ENCODE measurements around the gene TDP1.

DNA sequence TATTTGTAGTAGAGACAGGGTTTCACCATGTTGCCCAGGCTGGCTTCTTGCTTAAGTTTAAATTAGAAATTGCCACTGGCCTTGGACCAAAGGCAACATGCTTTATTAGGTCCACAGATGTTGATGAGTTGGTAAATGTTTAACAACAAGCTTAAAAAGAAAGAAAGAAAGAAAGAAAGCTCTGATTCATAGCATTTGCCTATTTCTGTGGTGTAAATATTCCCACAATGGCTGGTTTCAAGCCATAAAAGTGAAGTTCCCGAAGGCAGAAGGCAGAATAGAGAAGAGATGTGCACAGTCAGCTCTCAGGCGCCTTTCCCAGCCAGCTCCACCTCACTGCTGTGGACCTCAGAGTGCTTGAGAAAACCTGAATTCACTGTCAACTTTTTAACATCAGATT lies 132.4 kb downstream of the TDP1 start:
- TF ChIP-seq, protein P1, sequence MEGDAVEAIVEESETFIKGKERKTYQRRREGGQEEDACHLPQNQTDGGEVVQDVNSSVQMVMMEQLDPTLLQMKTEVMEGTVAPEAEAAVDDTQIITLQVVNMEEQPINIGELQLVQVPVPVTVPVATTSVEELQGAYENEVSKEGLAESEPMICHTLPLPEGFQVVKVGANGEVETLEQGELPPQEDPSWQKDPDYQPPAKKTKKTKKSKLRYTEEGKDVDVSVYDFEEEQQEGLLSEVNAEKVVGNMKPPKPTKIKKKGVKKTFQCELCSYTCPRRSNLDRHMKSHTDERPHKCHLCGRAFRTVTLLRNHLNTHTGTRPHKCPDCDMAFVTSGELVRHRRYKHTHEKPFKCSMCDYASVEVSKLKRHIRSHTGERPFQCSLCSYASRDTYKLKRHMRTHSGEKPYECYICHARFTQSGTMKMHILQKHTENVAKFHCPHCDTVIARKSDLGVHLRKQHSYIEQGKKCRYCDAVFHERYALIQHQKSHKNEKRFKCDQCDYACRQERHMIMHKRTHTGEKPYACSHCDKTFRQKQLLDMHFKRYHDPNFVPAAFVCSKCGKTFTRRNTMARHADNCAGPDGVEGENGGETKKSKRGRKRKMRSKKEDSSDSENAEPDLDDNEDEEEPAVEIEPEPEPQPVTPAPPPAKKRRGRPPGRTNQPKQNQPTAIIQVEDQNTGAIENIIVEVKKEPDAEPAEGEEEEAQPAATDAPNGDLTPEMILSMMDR (IDR thresholded peaks at IDR 0.05), result no peak
- no peak for TF ChIP-seq POLR2A (IDR thresholded peaks at IDR 0.05)
